ENCODE results near the gene LRP5.

DNA sequence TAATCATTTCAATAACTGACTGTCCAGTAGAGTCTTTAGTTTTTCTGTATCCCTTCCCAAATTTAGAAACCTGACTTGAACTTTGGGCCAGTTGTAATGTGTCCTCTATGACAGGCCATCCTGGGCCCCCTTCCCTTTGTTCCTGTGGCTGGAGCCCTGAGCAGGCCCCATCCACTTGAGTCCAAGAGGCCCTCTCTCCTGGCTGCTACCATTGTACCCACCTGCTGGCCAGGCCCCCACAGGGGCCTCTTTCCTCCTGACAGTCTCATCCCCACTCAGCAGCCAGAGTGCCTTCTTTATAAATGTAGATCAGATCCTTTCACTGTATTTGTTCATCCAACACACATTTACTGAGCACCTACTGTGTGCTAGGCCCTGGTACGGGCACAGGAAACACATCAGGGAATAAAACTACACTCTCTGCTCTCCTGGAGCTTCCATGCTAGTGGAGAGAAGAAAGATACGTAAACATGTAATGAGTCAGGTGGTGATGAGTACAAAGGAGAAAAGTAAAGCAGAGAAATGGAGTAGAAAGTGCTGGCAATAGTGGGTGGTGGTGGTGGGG is 2.7 kb upstream of the LRP5 start:
- TF ChIP-seq GATA2 (IDR thresholded peaks at IDR 0.05; ENCODE audit: low read depth, low read length) (no peak), GATA3 (IDR thresholded peaks at IDR 0.05; ENCODE audit: low read depth, low read length) (no peak)

Measured in SH-SY5Y (cell line).